Gastrocnemius medialis (tissue), 4 donors: ENCODE measurements around the gene ZNF334. TPM values are rescaled to one million over a fixed set of nuclear protein-coding genes. Genes with fewer than 3 reads are reported as not detected.

Experiments used
- ATAC-seq, 2 donors: fragments of 150-250 bp; one replicate each; pipeline ENCODE4 v1.9.1; 2016
- DNase-seq, 2 donors: peaks; one replicate each; pipeline ENCODE4 v3.0.0-alpha.2; 2019
- H3K27ac ChIP-seq, 4 donors: fragments of 200-600 bp; sonication (generic); 1 replicate in 1 of 4; 2 replicates in 3 of 4; pipeline ENCODE4 v1.5.1; 2016 to 2018; ENCODE audit warnings: mild to moderate bottlenecking in 2 of 4, moderate library complexity in 1 of 4
- H3K27me3 ChIP-seq, 3 donors: fragments of 200-600 bp; sonication (generic) in 2 of 3; 1 replicate in 1 of 3; 2 replicates in 2 of 3; pipeline versions ENCODE4 v1.5.1 to v1.6.0; 2016 to 2019; ENCODE audit warnings: mild to moderate bottlenecking in 1 of 3, moderate library complexity in 1 of 3
- H3K36me3 ChIP-seq, 2 donors: fragments of 200-600 bp; sonication (generic) in 1 of 2; one replicate each; pipeline ENCODE4 v1.5.1; 2017 to 2018
- H3K4me1 ChIP-seq, 2 donors: fragments of 200-600 bp; sonication (generic) in 1 of 2; one replicate each; pipeline ENCODE4 v1.5.1; 2016 to 2017; ENCODE audit warnings: mild to moderate bottlenecking in 2 of 2
- H3K4me3 ChIP-seq, 4 donors: fragments of 200-600 bp; sonication (generic) in 3 of 4; 1 replicate in 1 of 4; 2 replicates in 3 of 4; pipeline ENCODE4 v1.5.1; 2016 to 2019; ENCODE audit warnings: mild to moderate bottlenecking in 2 of 4
- H3K9me3 ChIP-seq, 3 donors: fragments of 200-600 bp; sonication (generic) in 2 of 3; 1 replicate in 1 of 3; 2 replicates in 2 of 3; pipeline ENCODE4 v1.5.1; 2016 to 2019
- POLR2A ChIP-seq, 2 donors: fragments of 450-650 bp; IDR thresholded peaks; one replicate each; pipeline ENCODE4 v1.6.1; 2017; ENCODE audit warnings: antibody characterized with exemption in 2 of 2, mild to moderate bottlenecking in 2 of 2, moderate library complexity in 2 of 2
- in situ Hi-C, 4 donors: fragments of 200-750 bp; cut with MboI; loops; one replicate each; pipeline versions ENCODE4 v1.15.0 to v1.8.0; 2017; ENCODE audit warnings: low sequenced_read_pairs in 4 of 4
- intact Hi-C: fragments of 100-400 bp; cut with DNase I; formaldehyde crosslinking; loops from one replicate; pipeline ENCODE4 v1.15.1; 2023; ENCODE audit warnings: low total_unique reads
- total RNA-seq, 4 donors: library from RNA; depleted of rRNA; stranded (reverse); fragments of >200 nt; gene quantifications; one replicate each; pipeline versions ENCODE4 v1.1.0 to v1.2.3, GENCODE V29; 2016
- TF ChIP-seq, protein P1 (sequence below), 5 experiments: fragments of 450-650 bp in 3 of 5; fragments of 200-600 bp in 2 of 5; sonication (generic) in 2 of 5; IDR thresholded peaks in 4 of 5; conservative IDR thresholded peaks in 1 of 5; 1 replicate in 4 of 5; 2 replicates in 1 of 5; pipeline ENCODE4 v1.5.1; 2016 to 2019; ENCODE audit warnings: antibody characterized with exemption in 5 of 5, mild to moderate bottlenecking in 3 of 5, moderate library complexity in 3 of 5

ZNF334 gene
- total RNA-seq, 4 donors from 2014 or later: 0.15 to 0.18 TPM; not detected in 2

DNA sequence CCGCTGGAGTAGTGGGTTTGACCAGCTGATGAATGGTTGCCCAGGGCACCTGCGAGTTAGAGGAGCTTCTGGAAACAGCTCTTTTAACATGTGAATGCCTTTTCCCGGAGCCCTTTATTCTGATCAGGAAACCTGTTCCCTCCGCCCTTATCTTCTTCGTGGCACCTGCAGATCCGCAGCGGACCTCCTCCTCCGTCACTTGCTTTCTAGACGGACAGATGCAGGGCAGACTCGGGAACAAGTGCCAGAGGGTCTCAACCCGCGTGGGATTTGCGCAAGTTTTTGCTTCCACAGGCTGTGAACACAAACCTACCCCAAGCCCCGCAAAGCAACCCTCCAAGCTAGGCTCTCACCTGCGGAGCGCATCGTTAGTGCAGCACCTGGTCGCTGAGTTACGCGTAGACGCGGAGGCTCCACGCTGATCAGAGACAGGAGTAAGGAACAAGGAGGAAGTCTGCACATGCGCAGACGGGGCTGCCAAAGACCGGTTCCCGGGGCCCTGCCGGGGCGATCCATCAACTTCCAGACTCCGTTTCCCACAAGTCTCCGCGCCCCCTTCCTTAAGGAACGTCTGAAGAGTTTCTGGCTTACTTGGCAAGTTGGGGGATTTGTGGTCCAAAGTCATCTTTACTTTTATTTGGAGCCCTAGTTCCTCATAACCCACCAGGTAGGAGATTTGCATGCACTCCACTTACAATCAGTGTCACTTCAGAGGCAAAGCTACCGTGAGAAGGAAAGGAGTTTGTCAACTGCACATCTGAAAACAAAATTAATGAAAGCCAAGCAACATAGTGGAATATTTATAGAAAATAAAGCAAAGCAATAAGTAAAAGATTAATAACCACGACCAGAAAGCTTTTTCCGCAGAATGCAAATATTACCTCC, 54.3 kb downstream of the ZNF334 start:
- no peak for TF ChIP-seq POLR2A (IDR thresholded peaks at IDR 0.05)
- TF ChIP-seq, protein P1, sequence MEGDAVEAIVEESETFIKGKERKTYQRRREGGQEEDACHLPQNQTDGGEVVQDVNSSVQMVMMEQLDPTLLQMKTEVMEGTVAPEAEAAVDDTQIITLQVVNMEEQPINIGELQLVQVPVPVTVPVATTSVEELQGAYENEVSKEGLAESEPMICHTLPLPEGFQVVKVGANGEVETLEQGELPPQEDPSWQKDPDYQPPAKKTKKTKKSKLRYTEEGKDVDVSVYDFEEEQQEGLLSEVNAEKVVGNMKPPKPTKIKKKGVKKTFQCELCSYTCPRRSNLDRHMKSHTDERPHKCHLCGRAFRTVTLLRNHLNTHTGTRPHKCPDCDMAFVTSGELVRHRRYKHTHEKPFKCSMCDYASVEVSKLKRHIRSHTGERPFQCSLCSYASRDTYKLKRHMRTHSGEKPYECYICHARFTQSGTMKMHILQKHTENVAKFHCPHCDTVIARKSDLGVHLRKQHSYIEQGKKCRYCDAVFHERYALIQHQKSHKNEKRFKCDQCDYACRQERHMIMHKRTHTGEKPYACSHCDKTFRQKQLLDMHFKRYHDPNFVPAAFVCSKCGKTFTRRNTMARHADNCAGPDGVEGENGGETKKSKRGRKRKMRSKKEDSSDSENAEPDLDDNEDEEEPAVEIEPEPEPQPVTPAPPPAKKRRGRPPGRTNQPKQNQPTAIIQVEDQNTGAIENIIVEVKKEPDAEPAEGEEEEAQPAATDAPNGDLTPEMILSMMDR (IDR thresholded peaks at IDR 0.05 in 4 of 5, conservative IDR thresholded peaks at IDR 0.05 in 1 of 5): no peak
- no peak overlapping the region for H3K27ac ChIP-seq
- in situ Hi-C loops (loop anchor here in 1 of 4 donors (25.0 kb wide), 1 partner anchor 947 kb away; the partner anchor contains the start of gene SPINT3), intact Hi-C loops (no loop called here)
- no peak overlapping the region for H3K4me3 ChIP-seq
- no peaks in the 10 kb centered on the region for H3K4me1 ChIP-seq
- H3K27me3 ChIP-seq: peaks cover 0 to 11% (median 8%) of the 10 kb centered on the region in 3 donors
- DNase-seq (no peak), ATAC-seq (no peak)
- no peaks in the 10 kb centered on the region for H3K36me3 ChIP-seq
- peaks cover 0 to 3% (median 0%) of the 10 kb centered on the region in 3 donors for H3K9me3 ChIP-seq

DNA sequence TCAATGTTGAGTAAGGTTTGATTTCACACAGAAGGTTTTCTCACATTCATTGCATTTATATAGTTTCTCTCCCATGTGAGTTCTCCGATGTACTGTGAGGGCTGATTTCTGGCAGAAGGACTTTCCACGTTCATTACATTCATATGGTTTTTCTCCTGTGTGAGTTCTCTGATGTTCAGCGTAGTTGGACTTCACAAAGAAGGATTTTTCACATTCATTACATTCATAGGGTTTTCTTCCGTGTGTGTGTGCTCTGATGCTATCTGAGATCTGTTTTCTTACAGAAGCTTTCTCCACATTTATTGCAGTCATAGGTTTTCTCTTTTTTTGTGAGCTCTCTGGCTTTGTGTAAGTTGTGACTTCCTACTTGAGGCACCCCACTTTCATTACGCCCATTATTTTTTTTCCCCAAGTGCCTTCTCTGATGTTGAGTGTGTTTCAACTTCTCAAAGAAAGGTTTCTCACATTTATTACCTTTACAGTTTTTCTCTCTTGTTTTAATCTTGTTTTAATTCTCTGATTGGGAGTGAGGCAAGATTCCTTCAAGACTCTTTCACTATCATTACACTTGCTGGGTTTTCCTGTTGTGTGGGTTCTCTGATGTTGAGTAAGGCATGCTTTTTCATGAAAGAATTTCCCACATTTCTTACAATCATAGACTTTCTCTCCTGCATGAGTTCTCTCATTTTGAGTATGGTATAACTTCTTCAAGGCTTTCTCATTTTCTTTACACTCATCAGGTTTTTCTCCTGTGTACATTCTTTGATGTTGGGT, 56.9 kb downstream of the ZNF334 start:
- no peak overlapping the region for H3K27ac ChIP-seq
- no peaks in the 10 kb centered on the region for H3K36me3 ChIP-seq
- no peaks in the 10 kb centered on the region for H3K4me1 ChIP-seq
- intact Hi-C loops (no loop called here), in situ Hi-C loops (loop anchor here in 1 of 4 donors (25.0 kb wide), 1 partner anchor 944 kb away; the partner anchor contains the start of gene SPINT3)
- H3K27me3 ChIP-seq: peaks cover 0 to 11% (median 8%) of the 10 kb centered on the region in 3 donors
- TF ChIP-seq, protein P1 (IDR thresholded peaks at IDR 0.05 in 4 of 5, conservative IDR thresholded peaks at IDR 0.05 in 1 of 5): no peak
- TF ChIP-seq POLR2A (IDR thresholded peaks at IDR 0.05): no peak
- no peak for ATAC-seq
- DNase-seq: no peak
- H3K4me3 ChIP-seq: no peak overlapping the region
- peaks cover 0 to 3% (median 0%) of the 10 kb centered on the region in 3 donors for H3K9me3 ChIP-seq

DNA sequence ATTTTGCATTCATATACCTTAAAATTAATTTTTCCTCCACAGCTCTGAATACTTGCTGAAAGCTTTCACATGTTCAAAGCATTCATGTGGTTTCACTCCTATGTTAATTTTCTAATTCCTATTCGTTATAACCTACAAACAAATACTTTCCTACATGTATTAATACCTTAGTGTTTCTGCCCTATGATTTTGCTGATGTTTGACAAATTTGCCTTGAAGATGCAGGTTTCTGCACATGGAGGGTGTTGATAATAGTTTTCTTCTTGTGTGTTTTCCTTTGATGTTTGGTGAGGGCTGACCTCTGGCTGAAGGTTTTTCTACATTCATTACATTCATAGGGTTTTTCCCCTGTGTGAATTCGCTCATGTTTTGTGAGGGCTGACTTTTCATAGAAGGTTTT, 57.6 kb downstream of the ZNF334 start:
- Histone ChIP-seq H3K27ac (no peak overlapping the region), H3K36me3 (no peaks in the 10 kb centered on the region), H3K4me1 (no peaks in the 10 kb centered on the region), H3K9me3 (peaks cover 0 to 3% (median 0%) of the 10 kb centered on the region in 3 donors), H3K27me3 (peaks cover 0 to 11% (median 8%) of the 10 kb centered on the region in 3 donors), H3K4me3 (no peak overlapping the region)
- DNase-seq: no peak
- TF ChIP-seq, protein P1 (IDR thresholded peaks at IDR 0.05 in 4 of 5, conservative IDR thresholded peaks at IDR 0.05 in 1 of 5): no peak
- TF ChIP-seq POLR2A (IDR thresholded peaks at IDR 0.05): no peak
- intact Hi-C loops (no loop called here), in situ Hi-C loops (loop anchor here in 1 of 4 donors (25.0 kb wide), 1 partner anchor 943 kb away; the partner anchor contains the start of gene SPINT3)
- ATAC-seq: no peak

Other genes with a start within 250 kb of the ZNF334 start
- 1 to 10 TPM in 1 of 4 donors, under 1 TPM in 3; 0.26 to 1.2 (median 0.35) TPM for gene CDH22, start 205.1 kb downstream of the ZNF334 start, total RNA-seq
- 10 to 100 TPM; 47.6 to 67.5 (median 53.6) TPM for gene ELMO2, start 106.9 kb downstream of the ZNF334 start, total RNA-seq
- gene OCSTAMP, start 37.1 kb upstream of the ZNF334 start, total RNA-seq: not detected
- 1 to 10 TPM in 2 of 4 donors, under 1 TPM in 2; 0.20 to 2.8 (median 1.1) TPM for gene SLC13A3, start 137.9 kb upstream of the ZNF334 start, total RNA-seq
- 10 to 100 TPM in 3 of 4 donors, 1 to 10 TPM in 1; 8.3 to 17.7 (median 10.9) TPM for gene TP53RK, start 175.9 kb upstream of the ZNF334 start, total RNA-seq
- gene SLC2A10, start 196.1 kb upstream of the ZNF334 start, total RNA-seq: 1 to 10 TPM in 3 of 4 donors, under 1 TPM in 1; 0.36 to 4.0 (median 2.4) TPM